Adipocyte (in vitro differentiated cells): ENCODE results near the gene NEURL1.

ENCODE experiments used
- DNase-seq: peaks from one replicate; pipeline ENCODE4 v3.0.0-alpha.2; 2015; ENCODE audit warnings: low read depth
- H3K27me3 ChIP-seq: replicated peaks from 2 replicates; pipeline ENCODE4 v1.7.0; 2013; ENCODE audit warnings: mild to moderate bottlenecking, low read length, moderate library complexity; ENCODE audit not compliant: control insufficient read depth, insufficient read depth
- H3K36me3 ChIP-seq: 2 replicates; pipeline ENCODE4 v1.7.0; 2013; ENCODE audit warnings: low read length, mild to moderate bottlenecking, moderate library complexity; ENCODE audit not compliant: control insufficient read depth, insufficient read depth, severe bottlenecking
- H3K4me1 ChIP-seq: 2 replicates; pipeline ENCODE4 v1.7.0; 2013; ENCODE audit warnings: mild to moderate bottlenecking, low read length, moderate library complexity; ENCODE audit not compliant: control insufficient read depth, insufficient read depth
- H3K4me3 ChIP-seq: 2 replicates; pipeline ENCODE4 v1.7.0; 2013; ENCODE audit warnings: mild to moderate bottlenecking, low read length, moderate library complexity
- H3K9ac ChIP-seq: 2 replicates; pipeline ENCODE4 v1.7.0; 2013; ENCODE audit warnings: mild to moderate bottlenecking, low read length, moderate library complexity
- H3K9me3 ChIP-seq: 2 replicates; pipeline ENCODE4 v1.7.0; 2013; ENCODE audit warnings: mild to moderate bottlenecking, low read length, moderate library complexity; ENCODE audit not compliant: control insufficient read depth

Gene NEURL1

GRCh38 chr10:103452506-103453230 lies 40.8 kb upstream of the NEURL1 start:
- no peak for DNase-seq
- peak overlapping the region; percentile 93 for H3K4me3 ChIP-seq
- peaks cover 36% of the 10 kb centered on the region for H3K4me1 ChIP-seq
- H3K9ac ChIP-seq = peak overlapping the region; percentile 98
- no peaks in the 10 kb centered on the region for H3K27me3 ChIP-seq
- no peaks in the 10 kb centered on the region for H3K9me3 ChIP-seq
- H3K36me3 ChIP-seq = peaks cover 16% of the 10 kb centered on the region

- Histone ChIP-seq H3K4me3 (no peak overlapping the region), H3K36me3 (peaks cover 13% of the 10 kb centered on the region), H3K27me3 (no peaks in the 10 kb centered on the region), H3K4me1 (peaks cover 26% of the 10 kb centered on the region), H3K9me3 (no peaks in the 10 kb centered on the region), H3K9ac (no peak overlapping the region)
- no peak for DNase-seq
These were observed 39.5 kb upstream of the NEURL1 start for GRCh38 chr10:103454026-103454425.

GRCh38 chr10:103455235-103455634 lies 38.3 kb upstream of the NEURL1 start:
- H3K9ac ChIP-seq = no peak overlapping the region
- H3K9me3 ChIP-seq = no peaks in the 10 kb centered on the region
- H3K4me3 ChIP-seq = no peak overlapping the region
- no peaks in the 10 kb centered on the region for H3K27me3 ChIP-seq
- no peak for DNase-seq
- H3K36me3 ChIP-seq = peaks cover 3% of the 10 kb centered on the region
- H3K4me1 ChIP-seq = peaks cover 15% of the 10 kb centered on the region

DNA sequence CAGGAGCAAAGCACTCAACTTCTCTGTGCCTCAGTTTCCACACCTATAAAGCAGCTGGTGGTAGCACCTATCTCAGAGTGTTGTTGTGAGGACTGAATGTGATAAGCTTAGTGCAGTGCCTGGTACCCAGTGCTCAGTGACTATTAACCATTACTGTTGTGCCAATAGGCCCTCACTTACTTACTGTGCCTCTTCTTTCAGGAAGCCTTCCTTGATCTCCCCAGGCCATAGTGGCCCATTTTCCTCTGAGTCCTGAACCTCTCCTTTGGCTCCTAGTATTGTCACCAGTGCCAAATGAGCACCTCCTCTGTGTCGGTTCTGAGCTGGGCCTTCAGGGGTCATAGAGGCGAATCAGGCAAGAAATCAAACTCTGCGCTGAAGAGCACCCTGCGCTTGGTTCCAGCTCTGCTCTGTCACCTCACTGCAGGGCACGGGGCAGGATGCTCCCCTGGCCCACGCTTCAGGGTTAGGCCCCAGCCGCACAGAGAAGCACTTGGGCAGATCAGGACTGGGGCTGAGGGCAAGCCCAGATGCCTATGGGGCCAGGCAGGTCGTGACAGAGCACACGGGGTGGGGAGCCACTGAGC lies 37.3 kb upstream of the NEURL1 start:
- no peaks in the 10 kb centered on the region for H3K36me3 ChIP-seq
- peaks cover 8% of the 10 kb centered on the region for H3K4me1 ChIP-seq
- H3K4me3 ChIP-seq = no peak overlapping the region
- no peak for DNase-seq
- H3K9ac ChIP-seq = no peak overlapping the region
- no peaks in the 10 kb centered on the region for H3K9me3 ChIP-seq
- H3K27me3 ChIP-seq = no peaks in the 10 kb centered on the region

- peaks cover 8% of the 10 kb centered on the region for H3K4me1 ChIP-seq
- H3K4me3 ChIP-seq = no peak overlapping the region
- no peaks in the 10 kb centered on the region for H3K36me3 ChIP-seq
- DNase-seq = no peak
- H3K9me3 ChIP-seq = no peaks in the 10 kb centered on the region
- H3K27me3 ChIP-seq = no peaks in the 10 kb centered on the region
- no peak overlapping the region for H3K9ac ChIP-seq
These were observed 36.3 kb upstream of the NEURL1 start for GRCh38 chr10:103457176-103457712.

- Histone ChIP-seq H3K9ac (no peak overlapping the region), H3K36me3 (no peaks in the 10 kb centered on the region), H3K4me1 (peaks cover 1% of the 10 kb centered on the region), H3K9me3 (no peaks in the 10 kb centered on the region), H3K4me3 (no peak overlapping the region), H3K27me3 (no peaks in the 10 kb centered on the region)
- DNase-seq = no peak
These were observed 35.5 kb upstream of the NEURL1 start for GRCh38 chr10:103457896-103458583.

- Histone ChIP-seq H3K27me3 (no peaks in the 10 kb centered on the region), H3K36me3 (no peaks in the 10 kb centered on the region), H3K9me3 (no peaks in the 10 kb centered on the region), H3K4me3 (no peak within 1 kb of the TSS), H3K9ac (no peak within 1 kb of the TSS), H3K4me1 (peaks cover 5% of the 10 kb centered on the region)
- DNase-seq = no peak
These were observed 34.8 kb upstream of the NEURL1 start, which contains the start of gene CALHM1 for GRCh38 chr10:103458720-103459119. Gene CALHM1 (minus strand): TSS chr10:103458900. CDS start chr10:103458751, 149 bp downstream.

DNA sequence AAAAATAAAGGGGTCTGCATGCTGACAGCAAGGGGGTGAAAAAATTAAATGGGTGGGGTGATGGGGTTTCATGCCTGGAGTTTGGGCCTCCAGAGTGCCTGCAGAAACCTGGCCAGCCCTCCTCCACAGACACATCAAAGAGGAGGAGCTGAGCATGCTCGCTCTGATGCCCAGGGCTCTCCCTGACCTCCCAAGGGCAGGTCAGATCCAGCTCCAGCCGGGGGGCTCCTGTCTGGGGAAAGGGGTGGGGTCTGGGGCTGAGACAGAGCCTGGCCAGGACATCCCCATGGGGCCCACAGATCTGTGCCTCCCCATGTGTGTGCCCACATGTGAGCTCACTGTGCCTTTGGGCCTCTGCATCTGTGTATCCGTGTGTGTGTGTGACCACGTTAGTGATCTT lies 33.9 kb upstream of the NEURL1 start:
- peaks cover 5% of the 10 kb centered on the region for H3K4me1 ChIP-seq
- H3K9ac ChIP-seq = no peak overlapping the region
- no peak overlapping the region for H3K4me3 ChIP-seq
- no peaks in the 10 kb centered on the region for H3K27me3 ChIP-seq
- no peak for DNase-seq
- no peaks in the 10 kb centered on the region for H3K36me3 ChIP-seq
- H3K9me3 ChIP-seq = no peaks in the 10 kb centered on the region

GRCh38 chr10:103463499-103463898 lies 30.0 kb upstream of the NEURL1 start:
- no peaks in the 10 kb centered on the region for H3K9me3 ChIP-seq
- H3K4me3 ChIP-seq = no peak overlapping the region
- H3K9ac ChIP-seq = no peak overlapping the region
- H3K27me3 ChIP-seq = no peaks in the 10 kb centered on the region
- no peaks in the 10 kb centered on the region for H3K36me3 ChIP-seq
- DNase-seq = no peak
- H3K4me1 ChIP-seq = peaks cover 5% of the 10 kb centered on the region

DNA sequence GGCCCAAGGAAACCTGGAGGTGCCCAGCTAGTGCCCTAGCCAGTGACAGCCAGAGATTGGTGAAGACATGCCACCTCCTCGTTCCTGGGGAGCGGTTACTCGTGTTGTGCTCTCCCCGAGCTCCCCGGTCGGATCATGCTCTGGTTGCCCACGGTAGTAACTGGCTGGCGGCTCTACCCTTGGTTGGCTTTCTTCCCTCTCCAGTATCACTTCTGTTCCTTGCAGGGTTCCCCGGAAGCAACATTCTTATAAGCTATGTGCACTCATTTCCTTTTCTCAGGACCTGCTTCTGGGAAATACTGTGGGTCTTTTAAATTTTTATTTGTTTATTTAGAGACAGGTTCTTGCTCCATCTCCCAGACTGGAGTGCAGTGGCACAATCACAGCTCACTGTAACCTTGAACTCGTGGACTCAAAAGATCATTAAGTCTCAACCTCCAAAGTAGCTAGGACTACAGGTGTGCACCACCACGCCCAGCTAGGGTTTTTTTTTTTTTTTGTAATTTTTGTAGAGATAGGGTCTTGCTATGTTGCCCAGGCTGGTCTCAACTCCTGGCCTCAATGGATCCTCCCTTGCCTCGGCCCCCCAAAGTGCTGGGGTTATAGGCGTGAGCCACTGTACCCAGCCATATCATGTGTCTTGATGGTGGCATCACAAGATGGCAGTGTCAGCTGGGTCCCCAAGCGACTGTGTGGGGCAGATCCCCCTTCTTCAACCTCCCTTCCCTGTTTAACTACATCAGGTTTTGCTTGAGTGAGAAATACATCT lies 27.9 kb upstream of the NEURL1 start:
- no peaks in the 10 kb centered on the region for H3K9me3 ChIP-seq
- H3K4me3 ChIP-seq = no peak overlapping the region
- peaks cover 5% of the 10 kb centered on the region for H3K4me1 ChIP-seq
- no peaks in the 10 kb centered on the region for H3K36me3 ChIP-seq
- no peak overlapping the region for H3K9ac ChIP-seq
- H3K27me3 ChIP-seq = no peaks in the 10 kb centered on the region
- no peak for DNase-seq

DNA sequence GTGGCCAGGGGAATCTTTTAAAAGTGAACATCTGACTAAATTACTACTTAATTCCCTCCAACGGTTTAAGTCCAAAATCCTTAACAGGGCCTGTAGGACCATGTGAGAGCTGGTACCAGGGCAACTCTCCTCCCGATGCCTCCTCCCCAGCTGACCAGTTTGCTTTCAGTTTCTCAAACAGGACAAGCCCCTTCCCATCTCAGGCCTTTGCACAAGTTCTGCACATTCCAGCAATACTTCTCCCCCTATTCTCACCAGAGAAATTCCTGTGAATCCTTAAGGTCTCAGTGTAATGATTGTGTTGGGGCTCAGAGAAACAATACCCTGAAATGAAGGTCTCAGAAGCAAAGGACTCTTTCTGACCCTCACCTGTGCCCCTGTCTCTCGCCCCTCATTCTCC lies 26.8 kb upstream of the NEURL1 start:
- H3K4me1 ChIP-seq = peaks cover 17% of the 10 kb centered on the region
- no peaks in the 10 kb centered on the region for H3K9me3 ChIP-seq
- H3K27me3 ChIP-seq = no peaks in the 10 kb centered on the region
- no peak overlapping the region for H3K9ac ChIP-seq
- peak; percentile 44 for DNase-seq
- no peaks in the 10 kb centered on the region for H3K36me3 ChIP-seq
- H3K4me3 ChIP-seq = no peak overlapping the region
